Lower lobe of right lung (tissue), 2 donors: ENCODE data around the gene COA1. TPM values are rescaled to one million over a fixed set of nuclear protein-coding genes. Genes with fewer than 3 reads are reported as not detected.

ENCODE experiments used
- ATAC-seq, 2 donors: fragments of 200-7000 bp; cut with Tn5 transposase; one replicate each; pipeline ENCODE4 v1.9.1; 2020 to 2022; ENCODE audit warnings: mild to moderate bottlenecking in 2 of 2, moderate library complexity in 2 of 2
- DNase-seq: peaks from one replicate; pipeline ENCODE4 v3.0.0-alpha.2; 2020
- H3K27ac ChIP-seq: fragments of 200-600 bp; one replicate; pipeline ENCODE4 v1.8.0; 2022
- H3K27me3 ChIP-seq: fragments of 200-600 bp; one replicate; pipeline ENCODE4 v1.8.0; 2022; ENCODE audit warnings: low read depth
- H3K36me3 ChIP-seq: fragments of 200-600 bp; one replicate; pipeline ENCODE4 v1.8.0; 2022; ENCODE audit warnings: mild to moderate bottlenecking
- H3K4me1 ChIP-seq: fragments of 200-600 bp; one replicate; pipeline ENCODE4 v1.8.0; 2022
- H3K4me3 ChIP-seq: fragments of 200-600 bp; one replicate; pipeline ENCODE4 v1.8.0; 2022; ENCODE audit warnings: mild to moderate bottlenecking
- H3K9me3 ChIP-seq: fragments of 200-600 bp; one replicate; pipeline ENCODE4 v1.8.0; 2022
- CTCF ChIP-seq: fragments of 200-600 bp; IDR thresholded peaks from one replicate; pipeline ENCODE4 v1.8.0; 2022; ENCODE audit warnings: antibody characterized with exemption, mild to moderate bottlenecking
- intact Hi-C: fragments of 100-400 bp; cut with DNase I; formaldehyde crosslinking; loops from one replicate; pipeline ENCODE4 v1.11.0; 2022
- total RNA-seq: library from RNA; stranded (reverse); fragmentation: NEBNext Ultra II Directional; extraction: Animal tissue kit (Norgen Biotek cat#: 25700); gene quantifications from one replicate; pipeline ENCODE4 v1.2.1, GENCODE V29; 2021
- donor health status: DM: no; HTN: yes; CAD: no; lungs with severe emphysema.

COA1 gene
- total RNA-seq, 1 donor from 2014 or later, result 43.3 TPM

- H3K36me3 ChIP-seq, result no peaks in the 10 kb centered on the region
- H3K27ac ChIP-seq, result no peak overlapping the region
- no peak overlapping the region for H3K4me3 ChIP-seq
- H3K27me3 ChIP-seq, result no peaks in the 10 kb centered on the region
- no peaks in the 10 kb centered on the region for H3K9me3 ChIP-seq
- DNase-seq (no peak), ATAC-seq (peak in 1 of 2 donors; percentile 74)
- H3K4me1 ChIP-seq, result peaks cover 11% of the 10 kb centered on the region
- no peak for TF ChIP-seq CTCF
- intact Hi-C loops, result no loop called here
Measured at GRCh38 chr7:43658718-43659548, 70.4 kb downstream of the COA1 start.

GRCh38 chr7:43656997-43657396 lies 72.3 kb downstream of the COA1 start:
- no peak for ATAC-seq

GRCh38 chr7:43655584-43655983 lies 73.7 kb downstream of the COA1 start:
- no peak for ATAC-seq
- intact Hi-C loops, result no loop called here
- Histone ChIP-seq H3K36me3 (no peaks in the 10 kb centered on the region), H3K9me3 (no peaks in the 10 kb centered on the region), H3K27me3 (no peaks in the 10 kb centered on the region), H3K4me1 (peaks cover 26% of the 10 kb centered on the region), H3K27ac (no peak overlapping the region), H3K4me3 (no peak overlapping the region)
- no peak for DNase-seq
- no peak for TF ChIP-seq CTCF

More at GRCh38 chr7:43656997-43657396, 72.3 kb downstream of the COA1 start:
- H3K4me1 ChIP-seq, result peaks cover 11% of the 10 kb centered on the region
- no peaks in the 10 kb centered on the region for H3K9me3 ChIP-seq
- TF ChIP-seq CTCF, result no peak
- intact Hi-C loops, result no loop called here
- no peaks in the 10 kb centered on the region for H3K27me3 ChIP-seq
- H3K27ac ChIP-seq, result no peak overlapping the region
- H3K36me3 ChIP-seq, result no peaks in the 10 kb centered on the region
- H3K4me3 ChIP-seq, result no peak overlapping the region
- no peak for DNase-seq

GRCh38 chr7:43653891-43654504 lies 75.3 kb downstream of the COA1 start:
- peaks cover 35% of the 10 kb centered on the region for H3K4me1 ChIP-seq
- no peaks in the 10 kb centered on the region for H3K9me3 ChIP-seq
- H3K27ac ChIP-seq, result no peak overlapping the region
- TF ChIP-seq CTCF, result no peak
- intact Hi-C loops, result no loop called here
- DNase-seq, result no peak
- no peak for ATAC-seq
- H3K4me3 ChIP-seq, result no peak overlapping the region
- no peaks in the 10 kb centered on the region for H3K27me3 ChIP-seq
- H3K36me3 ChIP-seq, result no peaks in the 10 kb centered on the region

- ATAC-seq, result no peak
- H3K9me3 ChIP-seq, result no peaks in the 10 kb centered on the region
- no peak overlapping the region for H3K27ac ChIP-seq
- intact Hi-C loops, result no loop called here
- H3K4me3 ChIP-seq, result no peak overlapping the region
- no peaks in the 10 kb centered on the region for H3K36me3 ChIP-seq
- H3K27me3 ChIP-seq, result no peaks in the 10 kb centered on the region
- peaks cover 36% of the 10 kb centered on the region for H3K4me1 ChIP-seq
- TF ChIP-seq CTCF, result no peak
- no peak for DNase-seq
Measured at GRCh38 chr7:43653466-43653865, 75.9 kb downstream of the COA1 start.
